ENCODE results near the gene TEP1.
"Not testable (repeated sequence)": the region's sequence is repeated elsewhere in the genome, so short reads cannot be mapped to it uniquely, and the experiment has no call there.

The TEP1 gene

GRCh38 chr14:20386276-20386855, 26.9 kb downstream of the TEP1 start:
- no peak for DNase-seq

DNA sequence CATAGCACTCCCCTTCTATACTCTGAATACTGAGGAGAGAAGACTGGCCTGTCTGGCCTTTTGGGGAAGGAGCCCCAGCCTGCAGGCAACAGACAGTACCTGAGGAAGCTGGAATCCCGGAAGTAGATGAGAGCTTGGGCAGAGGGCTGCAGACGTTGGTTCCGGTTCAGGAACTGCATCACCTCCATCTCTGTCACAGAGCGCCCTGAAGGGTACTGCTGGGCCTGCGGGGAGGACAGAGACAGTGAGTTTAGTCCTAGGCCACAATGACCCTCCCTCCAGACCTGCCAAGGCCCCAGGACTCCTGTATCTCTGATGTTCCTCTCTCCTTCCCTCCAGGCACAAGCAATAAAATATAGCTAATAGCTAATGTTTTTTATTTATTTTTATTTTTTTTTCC, 28.4 kb downstream of the TEP1 start:
- no peak for DNase-seq

DNA sequence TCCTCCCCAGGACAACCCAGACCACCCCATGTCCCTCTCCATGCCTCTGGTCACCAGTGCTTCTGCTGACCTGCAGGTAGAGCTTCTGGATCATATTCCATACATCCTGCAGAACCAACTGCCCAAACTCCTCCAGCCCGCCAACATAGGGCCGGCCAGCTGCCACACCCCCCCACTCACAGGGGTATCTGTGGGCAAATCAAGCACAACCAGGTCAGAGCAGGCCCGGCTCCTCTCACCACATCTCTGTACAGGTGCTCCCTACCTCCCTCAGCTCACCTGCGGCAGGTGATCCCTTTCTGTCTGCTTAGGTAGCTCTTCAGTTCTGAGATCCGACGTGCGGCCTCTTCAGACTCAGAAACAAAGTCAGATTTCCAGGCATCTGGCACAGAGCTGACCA, 29.0 kb downstream of the TEP1 start:
- no peak for DNase-seq

DNA sequence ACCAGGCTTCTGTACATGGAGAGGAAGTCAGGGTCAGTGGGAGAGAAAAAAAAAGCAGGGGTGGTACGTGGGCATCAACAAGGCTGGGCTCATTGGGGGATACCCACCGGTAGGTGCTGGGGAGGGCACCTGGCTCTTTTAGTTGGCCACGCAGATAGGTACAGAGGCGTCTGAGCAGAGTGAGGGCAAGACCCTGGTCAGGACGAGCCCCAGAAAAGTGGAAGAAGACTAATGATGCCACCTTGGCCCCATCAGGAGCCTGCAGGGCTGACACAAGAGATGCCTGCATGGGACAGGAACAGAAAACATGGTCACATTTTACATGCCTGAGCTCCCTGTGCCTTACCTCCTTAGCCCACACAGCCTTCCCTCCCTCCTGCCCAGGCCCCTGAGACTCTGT, 29.7 kb downstream of the TEP1 start:
- no peak for DNase-seq

GRCh38 chr14:20383032-20383431, 30.3 kb downstream of the TEP1 start:
- DNase-seq, result no peak

DNA sequence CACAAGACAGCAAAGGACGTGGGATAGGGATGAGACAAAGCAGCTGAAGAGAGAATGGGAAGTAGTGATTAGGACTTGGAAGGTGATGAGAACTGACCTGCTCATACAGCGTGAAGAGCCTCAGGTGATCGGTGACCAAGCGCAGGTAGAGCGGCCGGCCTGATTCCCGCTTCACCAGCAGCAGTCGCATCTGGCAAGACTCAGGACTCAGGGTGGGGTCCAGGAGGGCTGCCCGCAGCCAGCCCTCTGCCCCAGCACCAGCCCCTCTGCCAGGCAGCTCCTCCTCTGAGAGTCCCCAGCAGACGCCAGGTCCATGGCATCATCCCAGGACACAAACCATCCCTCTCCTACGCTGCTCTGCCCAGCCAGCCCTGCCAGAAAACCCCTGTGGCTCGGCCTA, 30.8 kb downstream of the TEP1 start:
- no peak for DNase-seq

DNA sequence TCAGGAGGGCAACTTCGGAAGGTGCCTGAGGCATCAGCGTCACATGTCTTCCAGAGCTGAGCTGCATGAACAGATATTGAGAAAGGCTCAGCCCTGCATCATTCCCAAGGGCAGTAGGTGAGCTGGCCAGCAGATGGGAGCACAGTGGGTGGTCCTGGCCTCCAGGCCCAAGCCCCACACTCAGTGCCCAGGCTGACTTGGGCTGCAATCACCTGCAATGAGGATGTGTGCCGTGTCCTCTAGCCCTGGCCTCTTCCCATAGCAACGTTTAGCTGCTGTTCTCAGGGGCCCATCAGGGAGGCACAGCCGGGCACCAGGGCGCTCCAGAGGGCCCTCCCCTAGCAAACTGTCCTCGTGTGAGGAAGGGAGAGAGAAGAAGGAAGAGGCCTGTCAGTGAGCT, 32.0 kb downstream of the TEP1 start:
- DNase-seq, result no peak

- no peak for DNase-seq
Observed at GRCh38 chr14:20380681-20381080, 32.6 kb downstream of the TEP1 start.

DNA sequence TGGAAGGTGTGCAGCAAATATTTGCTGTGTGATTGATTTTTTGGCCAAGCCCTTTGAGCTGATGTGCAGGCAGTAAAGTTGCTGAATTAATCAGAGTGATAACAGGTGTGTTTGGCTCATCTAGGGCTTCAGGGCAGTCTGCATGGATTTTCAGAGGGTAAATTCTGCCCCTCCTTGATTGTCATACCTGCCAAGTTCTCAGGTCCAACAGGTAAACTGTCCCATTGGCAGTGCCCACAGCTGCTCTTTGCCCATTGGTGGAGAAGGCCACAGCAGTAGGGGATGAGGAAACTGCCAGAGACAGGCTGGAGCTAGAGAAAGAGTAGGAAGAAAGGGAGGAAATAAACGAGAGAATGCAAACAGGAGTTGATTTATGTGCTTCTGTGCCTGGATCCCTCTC, 33.6 kb downstream of the TEP1 start:
- no peak for DNase-seq

GRCh38 chr14:20377171-20377570, 36.1 kb downstream of the TEP1 start:
- no peak for DNase-seq

- no peak for DNase-seq
Observed at GRCh38 chr14:20376071-20376588, 37.2 kb downstream of the TEP1 start.

DNA sequence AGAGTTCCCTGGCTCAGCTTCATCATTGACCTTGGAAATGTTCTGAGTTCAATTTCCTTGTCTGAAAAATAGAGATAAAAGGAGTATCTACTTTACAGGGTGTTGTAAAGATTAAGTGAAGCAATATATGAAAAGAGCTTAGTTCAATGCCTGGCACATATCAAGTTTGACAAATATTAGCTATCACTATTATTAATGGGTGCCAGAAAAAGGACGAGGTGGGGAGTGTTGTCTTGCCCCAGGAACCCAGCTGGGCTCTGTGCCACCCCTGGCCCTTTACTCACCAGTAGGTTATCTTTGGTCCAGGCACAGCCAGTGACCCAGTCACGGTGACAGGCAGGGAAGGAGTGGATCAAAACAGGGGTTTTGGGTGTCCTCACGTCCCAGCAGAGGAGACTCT, 37.8 kb downstream of the TEP1 start:
- no peak for DNase-seq

DNA sequence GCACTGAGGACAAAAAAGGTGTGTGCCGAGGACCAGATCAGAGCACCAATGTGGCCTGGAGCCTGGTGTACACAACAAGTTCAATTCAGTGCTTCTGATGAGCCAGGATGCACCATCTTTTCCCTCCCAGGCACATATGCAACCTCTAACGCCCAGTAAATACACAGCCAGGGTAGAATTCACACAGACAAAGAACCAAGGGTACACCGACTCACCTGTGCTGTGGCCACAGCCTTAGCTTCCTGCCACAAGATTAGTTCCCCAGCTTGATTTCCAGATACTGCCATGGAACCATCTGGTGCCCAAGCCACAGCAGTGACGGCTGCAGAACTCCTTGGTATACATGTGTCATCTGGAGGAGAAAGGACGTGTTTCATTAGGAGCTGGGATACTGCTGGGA, 40.5 kb downstream of the TEP1 start:
- DNase-seq, result no peak

- DNase-seq, result no peak
Observed at GRCh38 chr14:20365928-20366327, 47.4 kb downstream of the TEP1 start.

DNA sequence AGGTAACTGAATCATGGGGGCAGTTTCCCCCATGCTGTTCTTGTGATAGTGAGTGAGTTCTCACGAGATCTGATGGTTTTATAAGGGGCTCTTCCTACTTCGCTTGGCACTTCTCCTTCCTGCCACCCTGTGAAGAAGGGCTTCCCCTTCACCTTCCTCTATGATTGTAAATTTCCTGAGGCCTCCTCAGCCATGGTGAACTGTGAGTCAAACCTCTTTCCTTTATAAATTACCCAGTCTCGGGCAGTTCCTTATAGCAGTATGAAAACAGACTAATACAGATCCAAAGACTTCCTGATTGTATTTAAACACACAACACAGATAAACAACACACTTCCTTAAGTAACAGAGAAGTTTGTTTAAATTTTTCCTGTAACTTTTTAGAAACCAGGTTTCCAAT, 54.8 kb downstream of the TEP1 start:
- DNase-seq, result not testable (repeated sequence)

DNA sequence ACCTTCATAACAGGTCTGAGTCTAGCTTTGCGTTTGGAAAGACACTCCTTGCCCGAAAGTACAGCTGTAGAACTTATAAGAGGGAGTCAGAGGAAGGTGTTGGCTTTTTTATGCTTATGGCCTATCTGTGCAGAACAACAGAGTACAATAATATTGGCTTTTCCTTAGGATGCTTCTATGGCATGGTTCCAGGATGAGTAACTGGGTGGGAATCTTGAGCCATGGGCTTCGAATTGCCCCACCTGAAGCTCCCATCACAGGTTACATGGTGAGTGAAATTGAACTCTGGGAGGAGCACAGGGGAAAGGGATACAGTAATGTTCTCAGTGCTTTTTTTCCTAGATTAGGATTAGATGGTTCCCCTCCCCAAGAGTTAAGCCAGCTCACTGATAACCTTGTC, 56.9 kb downstream of the TEP1 start:
- DNase-seq, result peak; percentile 7

DNA sequence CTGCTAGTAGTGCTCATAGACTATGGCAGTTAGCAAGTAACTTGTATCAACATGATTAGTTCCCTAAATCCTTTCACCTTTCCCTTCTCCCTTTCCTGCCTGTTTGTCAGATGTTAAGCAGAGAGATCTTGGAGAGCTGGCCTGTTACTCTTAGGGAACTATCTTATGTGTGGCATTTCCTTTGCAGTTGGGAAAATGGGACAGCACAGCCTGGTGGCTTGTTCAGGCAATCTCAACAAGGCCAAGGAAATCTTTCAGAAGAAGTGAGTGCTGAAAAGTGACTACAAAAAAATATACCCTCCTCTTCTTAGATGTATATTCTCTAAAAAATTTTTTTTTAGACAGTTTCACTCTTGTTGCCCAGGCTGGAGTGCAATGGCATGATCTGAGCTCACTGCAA, 62.4 kb downstream of the TEP1 start:
- peak; percentile 8 for DNase-seq

DNA sequence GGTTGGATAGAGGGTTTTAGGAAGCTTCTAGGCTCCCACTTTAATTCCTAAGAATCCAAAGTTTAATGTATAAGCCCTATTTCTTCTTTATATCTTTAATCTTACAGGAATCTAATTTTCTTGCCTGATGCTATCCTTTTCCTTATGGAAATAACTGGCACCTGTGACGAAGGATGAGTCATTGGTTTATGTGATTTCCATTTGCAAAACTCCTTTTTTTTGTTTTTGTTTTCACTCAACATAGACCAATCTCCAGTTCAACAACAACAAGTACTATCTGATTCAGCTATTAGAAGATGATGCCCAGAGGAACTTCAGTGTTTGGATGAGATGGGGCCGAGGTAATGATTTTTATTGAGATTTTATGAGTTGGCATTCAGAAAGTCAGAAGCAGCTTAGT, 63.0 kb downstream of the TEP1 start:
- DNase-seq, result no peak

DNA sequence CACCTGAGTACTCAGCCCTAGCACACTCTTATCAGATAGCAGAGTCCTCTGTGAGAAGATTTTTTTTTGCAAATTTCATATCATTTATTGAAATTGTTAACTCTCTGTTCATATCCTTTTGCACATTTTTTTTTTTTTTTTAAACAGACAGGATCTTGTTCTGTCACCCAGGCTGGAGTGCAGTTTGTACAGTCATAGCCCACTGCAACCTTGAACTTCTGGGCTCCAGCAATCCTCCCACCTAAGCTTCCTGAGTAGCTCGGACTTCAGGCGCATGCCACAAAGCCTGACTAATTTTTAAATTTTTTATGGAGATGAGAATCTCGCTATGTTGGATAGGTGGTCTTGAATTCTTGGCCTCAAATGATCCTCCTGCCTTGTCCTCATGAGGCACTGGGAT, 65.6 kb downstream of the TEP1 start:
- DNase-seq, result no peak

DNA sequence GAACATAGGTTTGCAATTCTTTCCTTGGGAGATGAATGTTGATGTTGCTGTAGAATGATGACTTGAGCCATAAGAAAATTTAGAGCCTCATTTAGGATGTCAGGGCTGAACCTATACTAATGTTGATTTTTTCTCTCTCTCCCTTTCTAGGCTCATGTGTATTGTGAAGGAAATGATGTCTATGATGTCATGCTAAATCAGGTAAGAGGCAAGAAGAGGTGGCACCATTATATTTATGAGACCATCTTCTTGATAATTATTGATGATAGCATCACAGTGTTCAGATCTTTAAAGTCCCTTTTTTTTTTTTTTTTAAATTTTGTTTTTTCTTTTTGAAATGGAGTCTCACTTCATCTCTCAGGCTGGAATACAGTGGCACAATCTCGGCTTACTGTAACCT, 66.6 kb downstream of the TEP1 start:
- DNase-seq, result no peak

- no peak for DNase-seq
Observed at GRCh38 chr14:20345366-20345765, 67.9 kb downstream of the TEP1 start.

DNA sequence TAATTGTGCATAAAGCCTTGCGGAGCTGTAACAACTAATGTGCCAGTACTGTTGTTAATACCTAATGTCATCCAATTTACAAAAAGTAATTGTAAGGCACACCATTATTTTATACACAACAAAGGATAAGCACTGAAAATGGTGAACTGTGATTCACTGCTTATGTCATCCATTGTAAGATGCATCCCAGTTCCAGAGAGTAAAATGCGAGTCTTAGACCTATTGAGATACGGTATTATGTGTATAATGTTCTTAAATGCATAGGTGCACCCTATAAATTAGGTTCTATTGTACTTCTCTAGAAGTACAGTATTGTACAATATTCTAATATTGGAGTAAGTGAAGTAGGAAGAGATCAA, 69.5 kb downstream of the TEP1 start:
- peak; percentile 14 for DNase-seq

GRCh38 chr14:20343092-20343861, 70.0 kb downstream of the TEP1 start, which contains the start of gene PARP2:
Gene PARP2, plus strand, starts transcription at chr14:20343635. Its CDS starts 7 bp downstream, at chr14:20343642.
- peak; percentile 100 for DNase-seq

DNA sequence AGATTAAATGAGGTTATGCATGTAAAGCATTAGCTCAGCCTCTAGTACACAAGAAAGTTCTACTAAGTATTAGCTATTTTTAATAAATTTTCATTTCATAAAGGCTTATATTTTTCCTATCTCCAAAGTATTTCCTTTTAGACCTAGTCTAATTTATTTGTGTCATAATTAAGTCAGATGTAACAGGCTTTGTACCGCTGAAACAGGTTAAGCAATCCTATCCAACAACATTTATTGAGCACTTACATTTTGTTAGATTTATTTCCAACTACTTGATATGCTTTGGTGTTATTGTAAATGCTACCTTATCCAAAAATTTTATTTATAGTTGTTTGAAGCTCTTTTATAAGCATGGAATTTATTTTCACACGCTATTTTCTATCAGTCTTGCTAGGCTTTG, 71.7 kb downstream of the TEP1 start:
- DNase-seq, result no peak
